K562 treated with DMSO at 1 percent for 12 hours (cell line): ENCODE results near the gene ASTE1. TPM values are rescaled to one million over a fixed set of nuclear protein-coding genes. Genes with fewer than 3 reads are reported as not detected.

Experiments
- total RNA-seq: library from RNA; unstranded; fragments of 300-600 nt; gene quantifications from 2 replicates; pipeline ENCODE4 v1.2.3, GENCODE V29; 2022; ENCODE audit not compliant: insufficient read depth

ASTE1 gene, protein sequence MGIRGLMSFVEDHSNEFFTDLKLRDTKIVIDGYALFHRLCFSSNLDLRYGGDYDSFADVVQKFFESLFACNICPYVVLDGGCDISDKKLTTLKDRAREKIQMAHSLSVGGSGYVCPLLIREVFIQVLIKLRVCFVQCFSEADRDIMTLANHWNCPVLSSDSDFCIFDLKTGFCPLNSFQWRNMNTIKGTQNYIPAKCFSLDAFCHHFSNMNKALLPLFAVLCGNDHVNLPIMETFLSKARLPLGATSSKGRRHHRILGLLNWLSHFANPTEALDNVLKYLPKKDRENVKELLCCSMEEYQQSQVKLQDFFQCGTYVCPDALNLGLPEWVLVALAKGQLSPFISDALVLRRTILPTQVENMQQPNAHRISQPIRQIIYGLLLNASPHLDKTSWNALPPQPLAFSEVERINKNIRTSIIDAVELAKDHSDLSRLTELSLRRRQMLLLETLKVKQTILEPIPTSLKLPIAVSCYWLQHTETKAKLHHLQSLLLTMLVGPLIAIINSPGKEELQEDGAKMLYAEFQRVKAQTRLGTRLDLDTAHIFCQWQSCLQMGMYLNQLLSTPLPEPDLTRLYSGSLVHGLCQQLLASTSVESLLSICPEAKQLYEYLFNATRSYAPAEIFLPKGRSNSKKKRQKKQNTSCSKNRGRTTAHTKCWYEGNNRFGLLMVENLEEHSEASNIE
- total RNA-seq, result 1.6 and 3.4 TPM in 2 replicates

DNA sequence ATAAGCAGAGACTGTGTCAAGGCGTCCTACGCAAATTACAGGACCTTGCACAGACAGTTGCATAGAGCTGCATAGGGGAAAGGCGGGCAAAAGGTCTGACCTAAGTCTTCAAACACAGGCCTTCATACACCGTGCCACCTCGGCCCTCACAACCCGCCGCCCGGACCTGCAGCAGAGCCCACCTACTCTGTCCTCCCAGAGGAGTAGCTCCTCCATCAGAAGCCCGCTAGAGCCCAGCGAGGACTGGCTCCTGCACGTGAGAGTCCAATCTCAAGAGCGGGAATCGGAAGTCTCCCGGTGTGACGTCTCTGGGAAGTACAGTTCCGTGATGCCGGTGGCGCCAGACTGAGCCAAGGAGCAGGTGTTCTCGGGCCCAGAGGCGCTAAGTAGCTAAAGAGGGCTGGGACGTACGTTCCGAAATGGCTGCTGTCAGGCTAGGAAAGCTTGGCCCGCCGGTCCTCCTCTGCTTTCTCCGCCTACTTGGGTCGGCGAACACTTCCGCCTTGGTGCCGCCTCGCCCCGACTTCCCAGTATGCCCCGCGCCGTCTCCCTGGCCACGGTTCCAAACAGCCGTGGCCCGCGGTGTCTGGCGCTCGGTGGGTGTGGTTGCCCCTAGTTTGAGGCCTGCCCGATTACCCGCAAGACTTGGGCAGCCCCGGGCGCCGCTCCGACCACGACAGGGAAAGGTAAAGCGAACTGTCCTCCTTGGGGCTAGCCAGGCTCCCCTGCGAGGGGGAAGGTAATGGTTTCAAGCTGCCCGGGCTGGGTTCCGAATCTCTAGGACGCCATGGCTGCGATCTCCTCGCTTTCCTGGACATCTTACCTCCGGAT is at the start of gene ASTE1, which contains the start of gene NEK11:
Gene ASTE1, minus strand, starts transcription at position 505 of the 831 bp plus-strand sequence. CDS start 1,519 bp downstream, outside the sequence.
Gene NEK11, plus strand, starts transcription at position 557 of the 831 bp plus-strand sequence. CDS start 2,832 bp downstream, outside the sequence.

Other genes with a start within 250 kb of the ASTE1 start
- gene ATP2C1, start 132.7 kb downstream of the ASTE1 start, total RNA-seq, result 18.9 and 29.9 TPM in 2 replicates
- 1.1 TPM in 1 of 2 replicates, not detected in the other for gene NEK11, start 52 bp upstream of the ASTE1 start, total RNA-seq